Measurements from ENCODE around the gene SIRPB2.

The SIRPB2 gene

DNA sequence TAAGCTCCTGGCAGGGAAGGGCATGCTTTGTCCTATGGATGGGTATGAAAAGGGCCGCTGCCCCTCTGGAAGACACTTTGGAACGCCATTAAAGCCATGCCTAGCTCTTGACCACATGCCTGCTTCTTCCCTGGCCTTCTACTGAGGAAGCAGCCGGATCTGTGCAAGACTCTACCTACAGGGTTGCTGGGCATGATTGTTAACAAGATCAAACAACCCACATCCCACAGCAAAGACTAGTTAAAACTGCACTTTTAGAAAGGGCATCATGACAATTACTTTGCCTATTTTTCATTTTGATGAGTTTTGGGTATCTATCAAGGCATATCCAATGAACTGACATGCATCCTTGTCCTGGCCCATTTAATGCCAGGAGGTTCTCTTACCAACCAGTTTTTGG lies 50.1 kb downstream of the SIRPB2 start:
- DNase-seq (ENCODE audit: low read depth): no peak

DNA sequence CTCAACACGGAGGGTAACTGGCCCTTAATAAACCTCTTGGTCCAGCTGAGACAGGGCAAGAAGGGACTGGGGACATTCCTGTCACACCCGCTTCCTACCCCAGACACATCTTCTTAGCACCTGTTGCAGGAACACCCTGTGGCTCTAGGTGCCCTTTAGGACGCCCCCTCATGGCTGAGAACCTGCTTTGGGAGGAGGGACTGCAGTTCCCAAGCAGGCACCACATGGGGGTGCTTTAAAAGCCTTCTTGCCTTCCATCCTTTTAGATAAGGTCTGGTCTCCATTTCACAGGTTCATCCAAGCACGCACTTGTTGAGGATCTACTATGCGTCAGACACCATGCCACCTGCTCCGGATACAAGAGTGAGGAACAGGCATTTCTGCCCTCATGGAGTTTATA lies 51.2 kb downstream of the SIRPB2 start:
- DNase-seq (ENCODE audit: low read depth): no peak

DNA sequence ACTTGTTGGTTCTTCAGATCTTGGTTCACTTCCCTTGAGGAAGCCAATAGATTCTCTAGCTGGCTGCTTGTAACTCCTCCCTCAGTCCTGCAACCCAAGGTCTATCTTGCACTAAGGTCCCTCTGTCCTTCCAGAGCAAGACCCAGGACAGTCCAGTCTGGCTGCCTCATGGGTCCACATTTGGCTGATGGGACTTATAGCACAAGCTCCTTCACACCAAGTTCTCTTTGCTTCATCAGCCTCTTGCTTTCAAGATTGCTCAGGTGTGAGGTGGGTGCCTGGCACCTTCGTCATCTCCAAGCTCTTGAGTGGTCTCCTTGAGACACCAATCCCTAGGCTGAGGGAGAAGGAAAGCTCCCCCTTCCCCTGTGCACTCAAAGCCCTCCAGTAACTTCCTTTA lies 52.9 kb downstream of the SIRPB2 start:
- DNase-seq (ENCODE audit: low read depth): no peak

DNA sequence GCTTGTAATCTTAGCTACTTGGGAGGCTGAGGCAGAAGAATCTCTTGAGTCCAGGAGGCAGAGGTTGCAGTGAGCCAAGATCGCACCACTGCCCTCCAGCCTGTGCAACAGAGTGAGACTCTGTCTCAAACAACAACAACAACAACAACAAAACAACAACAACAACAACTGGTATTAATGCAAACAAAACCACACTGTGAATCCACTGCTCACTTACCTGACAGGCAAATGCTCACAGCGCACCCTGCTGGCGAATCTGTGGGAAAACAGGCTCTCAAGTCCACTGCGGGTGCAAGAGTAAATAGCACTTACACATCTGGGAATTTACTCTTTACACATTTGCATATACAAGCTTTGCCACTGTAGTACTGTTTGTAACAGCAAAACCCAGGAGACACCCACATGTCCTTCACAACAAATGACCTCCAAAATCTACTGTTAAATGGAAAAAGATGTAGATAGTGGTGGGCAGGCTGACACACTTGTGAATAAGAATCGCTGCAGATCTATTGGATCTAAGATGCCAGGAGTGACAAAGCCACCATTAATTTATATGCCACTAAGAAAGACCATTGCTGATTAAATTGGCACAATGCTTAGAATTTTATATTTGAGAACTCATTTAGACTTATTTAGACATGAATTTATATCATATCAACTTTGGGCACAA lies 53.9 kb downstream of the SIRPB2 start:
- DNase-seq (ENCODE audit: low read depth): peak; percentile 47

DNA sequence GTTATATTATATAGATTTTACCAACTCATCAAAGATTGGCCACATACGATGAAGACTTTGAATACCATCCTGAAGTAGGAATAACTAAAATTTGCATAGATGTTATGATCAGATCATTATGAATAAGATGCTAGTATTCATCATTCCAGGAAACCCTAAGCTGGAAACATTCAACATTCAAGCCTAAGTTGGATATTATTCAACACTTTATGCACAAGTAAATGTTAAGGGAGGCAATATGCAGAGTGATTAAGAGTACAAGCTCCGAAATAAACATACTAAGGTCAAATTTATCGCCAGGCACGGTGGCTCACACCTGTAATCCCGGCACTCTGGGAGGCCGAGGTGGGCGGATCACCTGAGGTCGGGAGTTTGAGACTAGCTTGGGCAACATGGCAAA lies 55.0 kb downstream of the SIRPB2 start:
- no peak for DNase-seq (ENCODE audit: low read depth)

DNA sequence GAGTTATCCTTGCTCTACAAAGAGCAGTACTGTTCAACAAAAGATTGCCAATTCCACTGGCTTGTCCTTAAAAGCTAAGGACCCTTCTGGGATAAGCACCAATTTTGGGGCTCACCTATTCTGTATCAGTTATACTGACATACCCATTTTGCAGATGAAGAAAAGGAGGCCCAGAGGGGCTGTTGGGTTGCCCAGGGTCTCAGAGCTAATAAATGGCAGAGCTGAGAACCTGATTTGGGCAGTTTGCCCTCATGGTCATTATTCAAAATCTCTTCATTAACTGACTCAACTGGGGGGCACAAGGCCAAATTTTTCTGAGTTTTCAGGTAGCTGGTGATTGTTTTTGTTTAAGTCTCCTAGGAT lies 55.9 kb downstream of the SIRPB2 start:
- no peak for DNase-seq (ENCODE audit: low read depth)

DNA sequence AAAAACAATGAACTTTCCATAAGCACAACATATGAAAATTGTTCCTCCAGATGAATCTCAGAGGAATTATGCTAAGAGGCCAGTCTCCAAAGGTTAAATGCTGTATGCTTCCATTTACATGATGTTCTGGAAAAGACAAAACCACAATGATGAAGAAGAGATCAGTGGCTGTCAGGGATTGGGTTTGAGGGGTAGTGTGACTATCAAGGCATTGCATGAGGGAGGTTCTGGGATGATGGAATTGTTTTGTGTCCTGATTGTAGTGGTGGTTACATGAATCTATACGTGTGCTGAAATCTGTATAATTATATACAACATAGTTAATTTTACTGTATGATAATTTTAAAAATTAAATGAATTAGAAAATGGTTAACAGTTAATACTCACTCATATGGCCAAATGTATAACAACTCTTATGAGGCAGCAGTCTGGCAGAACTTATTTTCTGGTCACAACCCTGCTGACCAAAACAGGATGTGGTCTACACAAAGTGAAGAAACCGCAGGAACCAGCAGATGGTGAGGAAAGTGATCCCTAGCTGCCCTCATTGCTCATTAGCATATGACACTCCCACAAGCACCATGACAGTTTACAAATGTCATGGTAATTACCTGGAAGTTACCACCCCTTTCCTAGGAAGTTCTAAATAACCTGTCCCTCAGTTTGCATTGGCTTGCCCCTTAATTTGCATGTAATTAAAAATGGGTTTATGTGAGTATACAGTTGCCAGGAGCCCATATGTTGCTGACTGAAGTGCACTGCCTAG lies 56.5 kb downstream of the SIRPB2 start:
- DNase-seq (ENCODE audit: low read depth): peak; percentile 85

DNA sequence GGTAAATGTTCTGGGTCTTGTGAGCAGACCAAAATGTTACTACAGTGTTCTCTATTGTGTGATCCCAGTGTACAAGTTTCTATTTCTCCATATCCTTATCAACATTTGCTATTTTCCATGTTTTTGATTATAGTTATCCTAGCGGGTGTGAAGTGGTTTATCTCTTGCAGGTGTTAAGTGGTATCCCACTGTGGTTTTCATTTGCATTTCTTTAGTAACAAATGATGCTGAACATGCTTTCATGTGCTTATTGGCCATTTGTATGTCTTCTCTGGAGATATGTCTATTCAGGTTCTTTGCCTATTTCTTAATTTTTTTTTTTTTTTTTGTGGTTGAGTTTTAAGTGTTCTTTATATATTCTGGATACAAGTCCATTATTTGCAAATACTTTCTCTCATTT lies 60.1 kb downstream of the SIRPB2 start:
- no peak for DNase-seq (ENCODE audit: low read depth)

DNA sequence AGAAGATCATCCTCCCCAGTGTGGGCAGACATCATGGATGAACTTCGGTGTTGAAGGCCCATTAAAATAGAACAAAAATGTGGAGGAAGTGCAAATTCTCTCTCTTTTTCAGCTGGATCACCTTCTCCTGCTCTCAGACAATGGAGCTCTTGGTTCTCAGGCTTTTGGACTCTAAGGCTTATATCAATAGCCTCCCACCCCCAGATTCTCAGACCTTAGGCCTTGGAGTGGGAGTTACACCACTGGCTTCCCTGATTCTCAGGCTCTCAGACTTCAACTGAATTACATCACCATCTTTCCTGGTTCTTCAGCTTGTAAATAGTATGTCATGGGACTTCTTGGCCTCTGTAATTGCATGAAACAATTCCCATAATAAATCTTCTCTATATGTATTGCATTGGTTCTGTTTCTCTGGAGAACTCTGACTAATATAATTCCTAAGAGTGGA lies 61.2 kb downstream of the SIRPB2 start:
- DNase-seq (ENCODE audit: low read depth): peak; percentile 70

DNA sequence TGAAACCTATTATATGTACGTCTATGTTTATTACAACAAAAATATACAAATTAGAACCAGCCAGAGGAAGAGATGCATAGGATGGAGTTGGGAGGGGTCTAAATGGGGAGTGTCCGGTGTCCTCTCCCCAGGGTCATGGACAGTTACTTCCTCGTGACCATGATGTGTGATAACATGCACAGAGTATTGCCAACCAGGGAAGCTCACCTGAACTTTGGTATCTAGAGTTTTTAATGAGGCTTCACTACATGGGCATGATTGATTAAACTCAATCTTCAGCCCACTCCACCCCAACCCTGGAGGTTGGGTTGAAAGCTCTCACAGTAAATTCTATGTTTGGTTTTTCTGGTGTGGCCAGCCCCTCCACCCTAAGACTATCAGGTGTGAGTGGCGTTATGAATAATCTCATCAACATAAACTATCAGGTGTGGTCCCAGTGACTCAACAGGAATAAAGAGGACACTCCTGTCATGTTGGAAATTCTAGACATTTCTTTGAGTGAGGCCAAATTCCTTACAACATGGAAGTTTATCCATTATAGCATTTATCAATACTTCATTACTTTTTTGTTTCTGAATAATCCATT lies 62.0 kb downstream of the SIRPB2 start:
- DNase-seq (ENCODE audit: low read depth): no peak

DNA sequence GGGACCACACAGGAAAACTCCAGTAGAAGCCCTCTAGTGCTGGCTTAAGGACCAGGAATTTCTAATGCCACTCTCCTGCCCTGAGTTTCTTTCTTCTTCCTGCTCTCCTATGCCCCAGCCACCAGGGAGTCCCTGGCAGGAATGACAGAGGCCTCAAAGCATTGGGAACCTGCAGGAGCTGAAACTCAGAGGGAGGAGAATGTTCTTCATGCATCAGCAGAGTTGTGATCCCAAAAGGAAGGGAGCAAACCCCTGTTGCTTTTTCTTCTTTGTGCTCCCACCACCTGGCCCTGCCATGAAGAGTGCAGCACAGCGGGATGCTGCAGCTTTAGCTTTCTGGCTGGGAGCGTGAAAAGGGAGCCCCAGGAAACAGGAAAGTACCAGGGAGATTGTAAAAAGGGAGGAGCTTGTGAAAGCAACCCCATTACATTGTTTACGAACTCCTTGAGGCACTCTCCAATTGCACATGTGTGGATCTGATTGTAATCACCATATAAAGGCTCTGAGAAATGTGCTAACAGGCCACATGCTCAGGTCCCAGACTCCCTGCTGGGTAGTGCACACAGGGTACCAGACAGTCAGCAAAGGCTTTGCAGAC lies 63.7 kb downstream of the SIRPB2 start:
- no peak for DNase-seq (ENCODE audit: low read depth)

DNA sequence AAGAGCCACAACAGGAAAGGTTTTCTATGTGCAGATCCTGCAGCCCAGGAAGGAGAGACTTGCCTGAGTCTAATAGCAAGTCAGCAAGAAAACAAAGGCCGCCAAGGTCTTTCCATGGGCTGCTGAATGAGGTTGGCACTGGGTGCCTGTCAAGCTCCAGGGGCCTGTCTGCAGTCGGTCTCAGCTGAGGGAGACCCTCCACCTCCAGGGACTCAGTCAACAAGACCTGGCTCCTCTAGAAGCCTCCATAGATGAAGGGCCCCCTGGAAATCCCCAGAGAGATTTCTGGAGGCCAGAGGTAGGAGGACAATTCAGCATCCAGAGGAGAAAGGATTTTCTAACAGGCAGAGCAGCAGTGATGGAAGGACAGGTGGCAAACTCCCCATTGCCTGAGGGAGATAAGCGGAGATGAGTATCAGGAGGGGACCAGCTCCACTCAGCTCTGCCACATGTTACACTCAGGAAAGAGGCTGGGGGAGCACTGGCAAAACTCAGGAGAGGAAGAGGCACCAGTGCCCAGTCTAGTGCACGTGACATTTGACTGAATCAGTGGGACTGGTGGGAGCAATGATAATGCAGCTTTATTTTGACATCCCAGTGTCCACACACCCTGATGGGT lies 64.9 kb downstream of the SIRPB2 start:
- no peak for DNase-seq (ENCODE audit: low read depth)
